Vagina (tissue), 2 donors: ENCODE measurements around the gene CTSH. TPM values are rescaled to one million over a fixed set of nuclear protein-coding genes. Genes with fewer than 3 reads are reported as not detected.

ENCODE experiments used
- DNase-seq, 2 donors: peaks; one replicate each; pipeline ENCODE4 v3.0.0-alpha.2; 2017; ENCODE audit errors: extremely low spot score in 2 of 2
- H3K27ac ChIP-seq: fragments of 200-600 bp; sonication (generic); one replicate; pipeline ENCODE4 v1.5.1; 2019
- H3K27me3 ChIP-seq: fragments of 200-600 bp; sonication (generic); one replicate; pipeline ENCODE4 v1.5.1; 2019
- H3K36me3 ChIP-seq, 2 donors: fragments of 200-600 bp; sonication (generic); one replicate each; pipeline ENCODE4 v1.5.1; 2017 to 2019
- H3K4me1 ChIP-seq: fragments of 200-600 bp; sonication (generic); one replicate; pipeline ENCODE4 v1.5.1; 2019
- H3K4me3 ChIP-seq, 2 donors: fragments of 200-600 bp; sonication (generic); 1 replicate in 1 of 2; 2 replicates in 1 of 2; pipeline ENCODE4 v1.5.1; 2016 to 2019
- H3K9me3 ChIP-seq: fragments of 200-600 bp; sonication (generic); one replicate; pipeline ENCODE4 v1.5.1; 2019
- CTCF ChIP-seq, 3 experiments: fragments of 450-650 bp in 2 of 3; fragments of 200-600 bp in 1 of 3; sonication (generic) in 1 of 3; IDR thresholded peaks; one replicate each; pipeline ENCODE4 v1.5.1; 2017 to 2019; ENCODE audit warnings: antibody characterized with exemption in 3 of 3, mild to moderate bottlenecking in 2 of 3, moderate library complexity in 2 of 3
- POLR2A ChIP-seq, 2 donors: fragments of 450-650 bp; IDR thresholded peaks; one replicate each; pipeline ENCODE4 v1.6.1; 2017; ENCODE audit warnings: antibody characterized with exemption in 2 of 2, mild to moderate bottlenecking in 2 of 2, moderate library complexity in 2 of 2
- POLR2AphosphoS5 ChIP-seq, 2 donors: sonication (generic); formaldehyde crosslinking; IDR thresholded peaks; one replicate each; pipeline ENCODE4 v1.9.0; 2017; ENCODE audit warnings: antibody characterized with exemption in 2 of 2, mild to moderate bottlenecking in 2 of 2, low read depth in 1 of 2; ENCODE audit not compliant: insufficient read depth in 1 of 2
- intact Hi-C: fragments of 100-400 bp; cut with DNase I; formaldehyde crosslinking; loops from one replicate; pipeline ENCODE4 v1.15.1; 2023
- total RNA-seq: library from RNA; depleted of rRNA; stranded (reverse); fragments of >200 nt; gene quantifications from one replicate; pipeline ENCODE4 v1.2.3, GENCODE V29; 2016

Gene CTSH
- total RNA-seq, 1 donor from 2014 or later, result 110 TPM

- H3K27ac ChIP-seq, result peak overlapping the region; percentile 77
- intact Hi-C loops, result no loop called here
- H3K36me3 ChIP-seq, result no peaks in the 10 kb centered on the region
- peaks cover 28% of the 10 kb centered on the region for H3K4me1 ChIP-seq
- DNase-seq, result no peak
- no peak for TF ChIP-seq POLR2A (IDR thresholded peaks at IDR 0.05)
- TF ChIP-seq CTCF (IDR thresholded peaks at IDR 0.05), result no peak
- no peak for TF ChIP-seq POLR2AphosphoS5 (IDR thresholded peaks at IDR 0.05; ENCODE audit: insufficient read depth in 1 of 2, low read depth in 1 of 2)
- no peaks in the 10 kb centered on the region for H3K27me3 ChIP-seq
- no peaks in the 10 kb centered on the region for H3K9me3 ChIP-seq
- H3K4me3 ChIP-seq, result no peak overlapping the region
These were observed 42.9 kb upstream of the CTSH start for GRCh38 chr15:78987556-78988360.

GRCh38 chr15:78985859-78986475 is 41.1 kb upstream of the CTSH start:
- intact Hi-C loops, result no loop called here
- H3K9me3 ChIP-seq, result no peaks in the 10 kb centered on the region
- H3K4me3 ChIP-seq, result no peak overlapping the region
- no peak for DNase-seq
- no peak overlapping the region for H3K27ac ChIP-seq
- H3K4me1 ChIP-seq, result peaks cover 23% of the 10 kb centered on the region
- no peaks in the 10 kb centered on the region for H3K36me3 ChIP-seq
- no peaks in the 10 kb centered on the region for H3K27me3 ChIP-seq
- TF ChIP-seq POLR2A (IDR thresholded peaks at IDR 0.05) (no peak), POLR2AphosphoS5 (IDR thresholded peaks at IDR 0.05; ENCODE audit: insufficient read depth in 1 of 2, low read depth in 1 of 2) (no peak), CTCF (IDR thresholded peaks at IDR 0.05) (no peak)

- no peaks in the 10 kb centered on the region for H3K27me3 ChIP-seq
- no peak for TF ChIP-seq CTCF (IDR thresholded peaks at IDR 0.05)
- TF ChIP-seq POLR2AphosphoS5 (IDR thresholded peaks at IDR 0.05; ENCODE audit: insufficient read depth in 1 of 2, low read depth in 1 of 2), result no peak
- no peak for TF ChIP-seq POLR2A (IDR thresholded peaks at IDR 0.05)
- H3K4me1 ChIP-seq, result peaks cover 19% of the 10 kb centered on the region
- intact Hi-C loops, result no loop called here
- H3K4me3 ChIP-seq, result no peak overlapping the region
- H3K9me3 ChIP-seq, result no peaks in the 10 kb centered on the region
- DNase-seq, result no peak
- H3K27ac ChIP-seq, result peak overlapping the region; percentile 57
- no peaks in the 10 kb centered on the region for H3K36me3 ChIP-seq
These were observed 39.2 kb upstream of the CTSH start for GRCh38 chr15:78984041-78984440.

GRCh38 chr15:78983146-78983918 is 38.5 kb upstream of the CTSH start:
- Histone ChIP-seq H3K9me3 (no peaks in the 10 kb centered on the region), H3K4me1 (peaks cover 15% of the 10 kb centered on the region), H3K27me3 (no peaks in the 10 kb centered on the region), H3K27ac (peak overlapping the region; percentile 57), H3K4me3 (no peak overlapping the region), H3K36me3 (no peaks in the 10 kb centered on the region)
- intact Hi-C loops, result no loop called here
- no peak for DNase-seq
- TF ChIP-seq CTCF (IDR thresholded peaks at IDR 0.05) (no peak), POLR2AphosphoS5 (IDR thresholded peaks at IDR 0.05; ENCODE audit: insufficient read depth in 1 of 2, low read depth in 1 of 2) (no peak), POLR2A (IDR thresholded peaks at IDR 0.05) (no peak)
